Measurements from ENCODE around the gene C1orf52. TPM values are rescaled to one million over a fixed set of nuclear protein-coding genes. Genes with fewer than 3 reads are reported as not detected.

The C1orf52 gene
- total and polyA plus RNA-seq, 9 of the 15 experiments (the other 6 are each of a cell fraction or from before 2014, with no cell fraction given), result 17.0 to 38.5 (median 33.0) TPM

GRCh38 chr1:85280636-85281035 is 21.2 kb upstream of the C1orf52 start (continued):
- TF ChIP-seq ZNF785 (CRISPR knock-in tag; IDR thresholded peaks at IDR 0.05) (no peak), RBM14 (IDR thresholded peaks at IDR 0.05; ENCODE audit: borderline replicate concordance, insufficient read depth, low read depth, low read length) (no peak), ZFP30 (CRISPR knock-in tag; IDR thresholded peaks at IDR 0.05; ENCODE audit: borderline replicate concordance) (no peak), GATAD2B (IDR thresholded peaks at IDR 0.05; ENCODE audit: borderline replicate concordance) (no peak)

GRCh38 chr1:85279458-85280080 is 20.1 kb upstream of the C1orf52 start:
- DNase-seq (ENCODE audit: extremely low read depth in 1 of 4, low spot score in 3 of 4) (no peak), ATAC-seq (no peak), FAIRE-seq (no peak)
- H3K79me2 ChIP-seq (ENCODE audit: control insufficient read depth, insufficient read depth, low read length), result peaks cover 17% of the 10 kb centered on the region
- ChIA-PET POLR2A (no interaction called here), CTCF (ENCODE audit: low intra/inter-chr PET ratio) (no interaction called here)
- peaks cover 7% of the 10 kb centered on the region; the same call in 2 of the 3 replicates for H3K36me3 ChIP-seq (ENCODE audit: control insufficient read depth, insufficient read depth, low read length)
- H3K9me1 ChIP-seq (ENCODE audit: control insufficient read depth, insufficient read depth, low read length), result no peaks in the 10 kb centered on the region
- no TSS peak for BruUV-seq (replicated peaks)
- H3K4me2 ChIP-seq (ENCODE audit: insufficient read depth, low read length), result peak overlapping the region; percentile 71
- H3K27ac ChIP-seq (ENCODE audit: extremely low read depth, low read depth, low read length), result peak overlapping the region; percentile 76
- 22% methylated on average over 10 of the region's 10 CpGs for WGBS (ENCODE audit: insufficient coverage, low coverage, missing lambda C conversion rate)
- 0 out of 2 replicates have a peak overlapping the region, but pooled peaks have one; percentile 2 for H3K4me3 ChIP-seq
- H2AFZ ChIP-seq (ENCODE audit: low read depth, low read length), result peak overlapping the region; percentile 76
- peaks cover 0 to 3% of the 10 kb centered on the region in 2 experiments; a peak in 2 of 5 replicates for H3K27me3 ChIP-seq (ENCODE audit: control insufficient read depth in 2 of 2, insufficient read depth in 2 of 2, low read length in 2 of 2)
- no peaks in the 10 kb centered on the region for H4K20me1 ChIP-seq (replicated peaks; ENCODE audit: control insufficient read depth, insufficient read depth, low read length)
- intact Hi-C loops (cut with micrococcal nuclease), result no loop called here
- in situ Hi-C loops (cut with MboI), result no loop called here
- peaks cover 16 to 22% of the 10 kb centered on the region in 2 experiments; a peak in 4 of 5 replicates for H3K4me1 ChIP-seq (replicated peaks in 1 of 2; ENCODE audit: control insufficient read depth in 2 of 2, insufficient read depth in 2 of 2, low read length in 2 of 2)
- H3K9ac ChIP-seq (ENCODE audit: insufficient read depth in 1 of 2, low read depth in 2 of 2, low read length in 2 of 2), result peak overlapping the region; percentile 16 to 48; a peak in 3 of 4 replicates
- H3K9me3 ChIP-seq (replicated peaks; ENCODE audit: control insufficient read depth, insufficient read depth, low read depth, low read length), result no peaks in the 10 kb centered on the region
- TF ChIP-seq SFPQ (IDR thresholded peaks at IDR 0.05; ENCODE audit: low read depth, low read length), result no peak
- TF ChIP-seq FOXP1 (CRISPR knock-in tag; IDR thresholded peaks at IDR 0.05), result no peak
- peak; percentile 79; the same call in 1 of the 2 replicates for TF ChIP-seq MEF2D (tag; conservative IDR thresholded peaks at IDR 0.05; ENCODE audit: low read depth)
- no peak for TF ChIP-seq CCAR2 (IDR thresholded peaks at IDR 0.05; ENCODE audit: low read depth, low read length)
- no peak for TF ChIP-seq THAP7 (CRISPR knock-in tag; IDR thresholded peaks at IDR 0.05)
- TF ChIP-seq GTF2A2 (tag; IDR thresholded peaks at IDR 0.05), result peak; percentile 85
- no peak for TF ChIP-seq RBM39 (optimal IDR thresholded peaks at IDR 0.05; ENCODE audit: low read depth, low read length)
- no peak for TF ChIP-seq ZBTB1 (CRISPR knock-in tag; IDR thresholded peaks at IDR 0.05; ENCODE audit: borderline replicate concordance, low read depth)
